ENCODE results near the gene LUC7L3. TPM values are rescaled to one million over a fixed set of nuclear protein-coding genes. Genes with fewer than 3 reads are reported as not detected.
A peak's percentile ranks its signal among the peaks of the same experiment; 100 is the strongest.

LUC7L3 gene
- total and polyA plus RNA-seq, 2 of the 13 experiments (the other 11 are each of a cell fraction or from before 2014, with no cell fraction given), result 108 to 120 TPM

GRCh38 chr17:50707289-50708049 is 11.9 kb upstream of the LUC7L3 start, which contains the start of gene ANKRD40 (continued):
- no peak for TF ChIP-seq ZNF260 (CRISPR knock-in tag; IDR thresholded peaks at IDR 0.05; ENCODE audit: borderline replicate concordance, low read depth)
- no peak; the same call in none of the 2 replicates for TF ChIP-seq ZNF232 (CRISPR knock-in tag; IDR thresholded peaks at IDR 0.05; ENCODE audit: borderline replicate concordance)
- TF ChIP-seq ZNF30 (CRISPR knock-in tag; IDR thresholded peaks at IDR 0.05), result no peak
- no peak for TF ChIP-seq TRIM22 (IDR thresholded peaks at IDR 0.05)
- TF ChIP-seq NFE2L1 (CRISPR knock-in tag; IDR thresholded peaks at IDR 0.05; ENCODE audit: borderline replicate concordance), result 0 out of 2 replicates have a peak, but pooled peaks have one; percentile 31
- peak; percentile 91; the same call in 1 of the 2 replicates for TF ChIP-seq KDM5B (CRISPR knock-in tag; IDR thresholded peaks at IDR 0.05; ENCODE audit: borderline replicate concordance)
- peak; percentile 45; the same call in 1 of the 2 replicates for TF ChIP-seq EEA1 (CRISPR knock-in tag; IDR thresholded peaks at IDR 0.05; ENCODE audit: borderline replicate concordance)
- no peak for TF ChIP-seq RCOR2 (CRISPR knock-in tag; IDR thresholded peaks at IDR 0.05)
- TF ChIP-seq ZNF841 (CRISPR knock-in tag; IDR thresholded peaks at IDR 0.05; ENCODE audit: borderline replicate concordance), result no peak
- no peak for TF ChIP-seq ZFP41 (CRISPR knock-in tag; IDR thresholded peaks at IDR 0.05; ENCODE audit: borderline replicate concordance)
- TF ChIP-seq CREM (IDR thresholded peaks at IDR 0.05), result peak; percentile 44; the same call in 1 of the 2 replicates
- no peak for TF ChIP-seq CREM (CRISPR knock-in tag; IDR thresholded peaks at IDR 0.05)
- TF ChIP-seq ZNF33B (CRISPR knock-in tag; IDR thresholded peaks at IDR 0.05), result no peak; the same call in 1 of the 2 replicates
- no peak for TF ChIP-seq REXO4 (CRISPR knock-in tag; IDR thresholded peaks at IDR 0.05; ENCODE audit: borderline replicate concordance)
- peak; percentile 89 for TF ChIP-seq MED1 (CRISPR knock-in tag; IDR thresholded peaks at IDR 0.05)
- TF ChIP-seq TBL1XR1 (IDR thresholded peaks at IDR 0.05; ENCODE audit: borderline replicate concordance, low read length, partially characterized antibody), result peak; percentile 89
- peak; percentile 43; the same call in 1 of the 2 replicates for TF ChIP-seq SP5 (CRISPR knock-in tag; IDR thresholded peaks at IDR 0.05; ENCODE audit: borderline replicate concordance, low read depth)
- TF ChIP-seq ZNF770 (CRISPR knock-in tag; IDR thresholded peaks at IDR 0.05), result peak; percentile 70
- peak; percentile 67 for TF ChIP-seq SALL2 (CRISPR knock-in tag; IDR thresholded peaks at IDR 0.05)
- TF ChIP-seq CHD2 (IDR thresholded peaks at IDR 0.05; ENCODE audit: low read depth, low read length), result 0 out of 2 replicates have a peak, but pooled peaks have one; percentile 29
- peak; percentile 72 for TF ChIP-seq MAF1 (CRISPR knock-in tag; IDR thresholded peaks at IDR 0.05; ENCODE audit: borderline replicate concordance)
- peak; percentile 63 for TF ChIP-seq ZNF777 (CRISPR knock-in tag; IDR thresholded peaks at IDR 0.05)
- TF ChIP-seq GFI1 (CRISPR knock-in tag; IDR thresholded peaks at IDR 0.05; ENCODE audit: borderline replicate concordance), result peak; percentile 68; the same call in 1 of the 2 replicates
- TF ChIP-seq, protein P1, sequence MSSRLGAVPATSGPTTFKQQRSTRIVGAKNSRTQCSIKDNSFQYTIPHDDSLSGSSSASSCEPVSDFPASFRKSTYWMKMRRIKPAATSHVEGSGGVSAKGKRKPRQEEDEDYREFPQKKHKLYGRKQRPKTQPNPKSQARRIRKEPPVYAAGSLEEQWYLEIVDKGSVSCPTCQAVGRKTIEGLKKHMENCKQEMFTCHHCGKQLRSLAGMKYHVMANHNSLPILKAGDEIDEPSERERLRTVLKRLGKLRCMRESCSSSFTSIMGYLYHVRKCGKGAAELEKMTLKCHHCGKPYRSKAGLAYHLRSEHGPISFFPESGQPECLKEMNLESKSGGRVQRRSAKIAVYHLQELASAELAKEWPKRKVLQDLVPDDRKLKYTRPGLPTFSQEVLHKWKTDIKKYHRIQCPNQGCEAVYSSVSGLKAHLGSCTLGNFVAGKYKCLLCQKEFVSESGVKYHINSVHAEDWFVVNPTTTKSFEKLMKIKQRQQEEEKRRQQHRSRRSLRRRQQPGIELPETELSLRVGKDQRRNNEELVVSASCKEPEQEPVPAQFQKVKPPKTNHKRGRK (CRISPR knock-in tag; IDR thresholded peaks at IDR 0.05), result no peak
- TF ChIP-seq ZNF83 (CRISPR knock-in tag; IDR thresholded peaks at IDR 0.05; ENCODE audit: borderline replicate concordance), result peak; percentile 77; the same call in 1 of the 2 replicates
- TF ChIP-seq MZF1 (CRISPR knock-in tag; IDR thresholded peaks at IDR 0.05; ENCODE audit: borderline replicate concordance), result peak; percentile 93
